ENCODE data around the gene RDH11.

RDH11 gene

GRCh38 chr14:67683842-67684241 is 11.7 kb downstream of the RDH11 start:
- H3K9me3 ChIP-seq (ENCODE audit: insufficient read depth, low read depth, low read length): no peaks in the 10 kb centered on the region
- H3K36me3 ChIP-seq (ENCODE audit: insufficient read depth, low read length): peaks cover 81% of the 10 kb centered on the region
- no peak overlapping the region for H3K4me2 ChIP-seq (ENCODE audit: low read depth, low read length, poor library complexity, severe bottlenecking)
- peaks cover 11% of the 10 kb centered on the region for H4K20me1 ChIP-seq (ENCODE audit: insufficient read depth, low read length, poor library complexity, severe bottlenecking)
- H3K4me1 ChIP-seq (ENCODE audit: insufficient read depth, low read length, poor library complexity, severe bottlenecking): peaks cover 9% of the 10 kb centered on the region
- H2AFZ ChIP-seq (ENCODE audit: low read length): no peak overlapping the region
- H3K9me2 ChIP-seq (replicated peaks; ENCODE audit: low read depth, low read length): no peaks in the 10 kb centered on the region
- no peaks in the 10 kb centered on the region for H3F3A ChIP-seq (ENCODE audit: low read depth)
- peaks cover 17% of the 10 kb centered on the region; the same call in 1 of the 2 replicates for H3K79me2 ChIP-seq (ENCODE audit: insufficient read depth, low read length)
- no peaks in the 10 kb centered on the region for H3K27me3 ChIP-seq (ENCODE audit: insufficient read depth, low read length, poor library complexity, severe bottlenecking)
- TF ChIP-seq EZH2phosphoT487 (IDR thresholded peaks at IDR 0.05; ENCODE audit: borderline replicate concordance) (no peak), CTCF (conservative IDR thresholded peaks at IDR 0.05; ENCODE audit: low read length) (no peak)
- H3K4me3 ChIP-seq (ENCODE audit: low read length, poor library complexity, severe bottlenecking): no peak overlapping the region
- no peak overlapping the region for H3K9ac ChIP-seq (ENCODE audit: low read depth, low read length, poor library complexity, severe bottlenecking)

GRCh38 chr14:67680941-67681340 is 14.6 kb downstream of the RDH11 start:
- Histone ChIP-seq H2AFZ (ENCODE audit: low read length) (no peak overlapping the region), H3K9me3 (ENCODE audit: insufficient read depth, low read depth, low read length) (no peaks in the 10 kb centered on the region), H3K9me2 (replicated peaks; ENCODE audit: low read depth, low read length) (no peaks in the 10 kb centered on the region), H3F3A (ENCODE audit: low read depth) (no peaks in the 10 kb centered on the region), H3K4me3 (ENCODE audit: low read length, poor library complexity, severe bottlenecking) (no peak overlapping the region), H3K79me2 (ENCODE audit: insufficient read depth, low read length) (peaks cover 14% of the 10 kb centered on the region; the same call in 1 of the 2 replicates), H3K27me3 (ENCODE audit: insufficient read depth, low read length, poor library complexity, severe bottlenecking) (no peaks in the 10 kb centered on the region), H3K9ac (ENCODE audit: low read depth, low read length, poor library complexity, severe bottlenecking) (no peak overlapping the region), H3K4me2 (ENCODE audit: low read depth, low read length, poor library complexity, severe bottlenecking) (peak overlapping the region; percentile 29), H3K4me1 (ENCODE audit: insufficient read depth, low read length, poor library complexity, severe bottlenecking) (peaks cover 9% of the 10 kb centered on the region), H4K20me1 (ENCODE audit: insufficient read depth, low read length, poor library complexity, severe bottlenecking) (peaks cover 11% of the 10 kb centered on the region), H3K36me3 (ENCODE audit: insufficient read depth, low read length) (peaks cover 84% of the 10 kb centered on the region)
- TF ChIP-seq CTCF (conservative IDR thresholded peaks at IDR 0.05; ENCODE audit: low read length): no peak
- TF ChIP-seq EZH2phosphoT487 (IDR thresholded peaks at IDR 0.05; ENCODE audit: borderline replicate concordance): no peak

- no peaks in the 10 kb centered on the region for H3F3A ChIP-seq (ENCODE audit: low read depth)
These were observed 15.4 kb downstream of the RDH11 start for GRCh38 chr14:67680121-67680602.

More at GRCh38 chr14:67680121-67680602, 15.4 kb downstream of the RDH11 start:
- Histone ChIP-seq H3K9me3 (ENCODE audit: insufficient read depth, low read depth, low read length) (no peaks in the 10 kb centered on the region), H3K27me3 (ENCODE audit: insufficient read depth, low read length, poor library complexity, severe bottlenecking) (no peaks in the 10 kb centered on the region), H3K4me1 (ENCODE audit: insufficient read depth, low read length, poor library complexity, severe bottlenecking) (peaks cover 14% of the 10 kb centered on the region), H3K36me3 (ENCODE audit: insufficient read depth, low read length) (peaks cover 79% of the 10 kb centered on the region), H3K9me2 (replicated peaks; ENCODE audit: low read depth, low read length) (no peaks in the 10 kb centered on the region), H3K4me2 (ENCODE audit: low read depth, low read length, poor library complexity, severe bottlenecking) (peak overlapping the region; percentile 29), H4K20me1 (ENCODE audit: insufficient read depth, low read length, poor library complexity, severe bottlenecking) (peaks cover 11% of the 10 kb centered on the region), H3K79me2 (ENCODE audit: insufficient read depth, low read length) (peaks cover 14% of the 10 kb centered on the region; the same call in 1 of the 2 replicates), H2AFZ (ENCODE audit: low read length) (no peak overlapping the region), H3K9ac (ENCODE audit: low read depth, low read length, poor library complexity, severe bottlenecking) (no peak overlapping the region), H3K4me3 (ENCODE audit: low read length, poor library complexity, severe bottlenecking) (no peak overlapping the region)
- no peak for TF ChIP-seq CTCF (conservative IDR thresholded peaks at IDR 0.05; ENCODE audit: low read length)
- TF ChIP-seq EZH2phosphoT487 (IDR thresholded peaks at IDR 0.05; ENCODE audit: borderline replicate concordance): no peak
